HepG2 (cell line): ENCODE measurements around the gene TLCD1. TPM values are rescaled to one million over a fixed set of nuclear protein-coding genes. Genes with fewer than 3 reads are reported as not detected.

Experiments used
- AGO1 ChIP-seq: fragments of 200-400 bp; formaldehyde crosslinking; IDR thresholded peaks from 2 replicates; pipeline ENCODE4 v1.6.1; 2017; ENCODE audit warnings: mild to moderate bottlenecking, low read depth, low read length, moderate library complexity; ENCODE audit not compliant: poor library complexity, severe bottlenecking
- AKNA ChIP-seq: sonication (generic); formaldehyde crosslinking; IDR thresholded peaks from 2 replicates; pipeline ENCODE4 v1.4.0; 2020; ENCODE audit warnings: missing genetic modification reagents, borderline replicate concordance
- ATF7-NPFF ChIP-seq: sonication (generic); formaldehyde crosslinking; IDR thresholded peaks from 2 replicates; pipeline ENCODE4 v1.8.1; 2023; ENCODE audit warnings: mild to moderate bottlenecking, low read depth, missing genetic modification reagents, moderate library complexity
- BRF2 ChIP-seq: sonication (generic); formaldehyde crosslinking; IDR thresholded peaks from 2 replicates; pipeline ENCODE4 v1.8.1; 2022; ENCODE audit warnings: mild to moderate bottlenecking, missing genetic modification reagents
- JUN ChIP-seq: sonication (generic); formaldehyde crosslinking; IDR thresholded peaks from 2 replicates; pipeline ENCODE4 v1.4.0; 2020; ENCODE audit warnings: mild to moderate bottlenecking, missing genetic modification reagents
- KAT7 ChIP-seq: IDR thresholded peaks from 2 replicates; pipeline ENCODE4 v1.6.1; 2018; ENCODE audit warnings: borderline replicate concordance, missing compliant biosample characterization
- NFYC ChIP-seq: IDR thresholded peaks from 2 replicates; pipeline ENCODE4 v1.6.1; 2016; ENCODE audit warnings: missing genetic modification reagents, missing compliant biosample characterization
- PHF21A ChIP-seq: sonication (generic); formaldehyde crosslinking; IDR thresholded peaks from 2 replicates; pipeline ENCODE4 v1.5.0; 2020; ENCODE audit warnings: mild to moderate bottlenecking, missing genetic modification reagents
- RBM39 ChIP-seq: fragments of 200-400 bp; formaldehyde crosslinking; IDR thresholded peaks from one replicate; pipeline ENCODE4 v1.6.1; 2018; ENCODE audit warnings: antibody characterized with exemption, mild to moderate bottlenecking, low read depth, low read length; ENCODE audit not compliant: poor library complexity, severe bottlenecking
- REL ChIP-seq: sonication (generic); formaldehyde crosslinking; conservative IDR thresholded peaks from 2 replicates; pipeline ENCODE4 v1.8.0; 2022; ENCODE audit warnings: mild to moderate bottlenecking, missing genetic modification reagents, moderate library complexity
- RFX1 ChIP-seq: fragments of 450-650 bp; IDR thresholded peaks from 2 replicates; pipeline ENCODE4 v1.6.1; 2017
- TARDBP ChIP-seq: sonication (generic); formaldehyde crosslinking; IDR thresholded peaks from 2 replicates; pipeline ENCODE4 v1.8.0; 2022; ENCODE audit warnings: mild to moderate bottlenecking, missing genetic modification reagents
- ZBTB46 ChIP-seq: sonication (generic); formaldehyde crosslinking; IDR thresholded peaks from 2 replicates; pipeline ENCODE4 v1.4.0; 2020; ENCODE audit warnings: mild to moderate bottlenecking, missing genetic modification reagents, borderline replicate concordance
- ZC3H13 ChIP-seq: sonication (generic); formaldehyde crosslinking; IDR thresholded peaks from 2 replicates; pipeline ENCODE4 v1.8.1; 2023; ENCODE audit warnings: mild to moderate bottlenecking, missing genetic modification reagents, moderate library complexity
- ZKSCAN5 ChIP-seq: sonication (generic); formaldehyde crosslinking; IDR thresholded peaks from 2 replicates; pipeline ENCODE4 v1.5.1; 2020; ENCODE audit warnings: mild to moderate bottlenecking, missing genetic modification reagents
- ZNF619 ChIP-seq: sonication (generic); formaldehyde crosslinking; IDR thresholded peaks from 2 replicates; pipeline ENCODE4 v1.4.0; 2020; ENCODE audit warnings: mild to moderate bottlenecking, missing genetic modification reagents
- ZNF710 ChIP-seq: sonication (generic); formaldehyde crosslinking; IDR thresholded peaks from 2 replicates; pipeline ENCODE4 v1.5.0; 2020; ENCODE audit warnings: mild to moderate bottlenecking, missing genetic modification reagents, borderline replicate concordance
- ZNF772 ChIP-seq: sonication (generic); formaldehyde crosslinking; IDR thresholded peaks from 2 replicates; pipeline ENCODE4 v1.5.0; 2020; ENCODE audit warnings: mild to moderate bottlenecking, missing genetic modification reagents
- ZSCAN31 ChIP-seq: sonication (generic); formaldehyde crosslinking; IDR thresholded peaks from 2 replicates; pipeline ENCODE4 v1.5.0; 2020; ENCODE audit warnings: low read depth, mild to moderate bottlenecking, missing genetic modification reagents
- polyA plus RNA-seq, 8 experiments: library from polyadenylated mRNA; depleted of rRNA in 3 of 8; stranded (reverse) in 7 of 8; unstranded in 1 of 8; fragments of >200 nt; fragmentation: Illumina TruSeq in 4 of 8; extraction: Trizol in 4 of 8; gene quantifications; 2 replicates each; pipeline versions ENCODE4 v1.2.1 to v1.2.3, GENCODE V29; 2011 to 2016; ENCODE audit warnings: low read depth in 4 of 8, missing spikeins in 1 of 8, mixed read lengths in 1 of 8; ENCODE audit not compliant: insufficient read depth in 1 of 8
- total RNA-seq, 5 experiments: library from RNA; depleted of rRNA; stranded (reverse); fragments of >200 nt; fragmentation: Illumina TruSeq; extraction: Trizol; gene quantifications; 2 replicates each; pipeline ENCODE4 v1.2.3, GENCODE V29; 2016; ENCODE audit warnings: low read depth in 1 of 5

TLCD1 gene
- total and polyA plus RNA-seq, 2 of the 13 experiments (the other 11 are each of a cell fraction or from before 2014, with no cell fraction given) = 14.9 to 19.6 TPM

- no peak for TF ChIP-seq RBM39
- TF ChIP-seq TARDBP (CRISPR knock-in tag) = peak; percentile 92
- TF ChIP-seq BRF2 (CRISPR knock-in tag) = no peak
- TF ChIP-seq KAT7 (CRISPR knock-in tag) = 0 out of 2 replicates have a peak, but pooled peaks have one; percentile 28
- peak; percentile 77 for TF ChIP-seq PHF21A (CRISPR knock-in tag)
- peak; percentile 68 for TF ChIP-seq ZNF710 (CRISPR knock-in tag)
- TF ChIP-seq ZNF772 = peak; percentile 86; the same call in 1 of the 2 replicates
- peak; percentile 49; the same call in 1 of the 2 replicates for TF ChIP-seq ZKSCAN5 (CRISPR knock-in tag)
- peak; percentile 92 for TF ChIP-seq REL (CRISPR knock-in tag)
- peak; percentile 82 for TF ChIP-seq ZSCAN31 (CRISPR knock-in tag)
- TF ChIP-seq RFX1 = no peak
- no peak; the same call in 1 of the 2 replicates for TF ChIP-seq NFYC (CRISPR knock-in tag)
- no peak for TF ChIP-seq AKNA (CRISPR knock-in tag)
- 0 out of 2 replicates have a peak, but pooled peaks have one; percentile 19 for TF ChIP-seq JUN (CRISPR knock-in tag)
- TF ChIP-seq ATF7-NPFF (CRISPR knock-in tag) = no peak
- TF ChIP-seq AGO1 = no peak
- peak; percentile 72; the same call in 1 of the 2 replicates for TF ChIP-seq ZC3H13 (CRISPR knock-in tag)
- no peak for TF ChIP-seq ZNF619 (CRISPR knock-in tag)
- no peak for TF ChIP-seq ZBTB46 (CRISPR knock-in tag)
These were observed 27.6 kb downstream of the TLCD1 start (continued) for GRCh38 chr17:28698253-28698941.
